Cardiac muscle cell (in vitro differentiated cells and primary cell): ENCODE measurements around the gene SWT1. TPM values are rescaled to one million over a fixed set of nuclear protein-coding genes. Genes with fewer than 3 reads are reported as not detected.

Source experiments
- DNase-seq, 2 donors: peaks; one replicate each; pipeline versions ENCODE4 v3.0.0 to v3.0.0-alpha.2; 2010 to 2017; ENCODE audit warnings: low read depth in 1 of 2, low spot score in 1 of 2
- H3K27ac ChIP-seq: fragments of 200-600 bp; sonication (generic); 2 replicates; pipeline ENCODE4 v1.5.1; 2016
- H3K27me3 ChIP-seq: fragments of 200-600 bp; sonication (generic); 2 replicates; pipeline ENCODE4 v1.6.0; 2016; ENCODE audit warnings: control low read depth
- H3K36me3 ChIP-seq: fragments of 200-600 bp; sonication (generic); 2 replicates; pipeline ENCODE4 v1.5.1; 2016; ENCODE audit warnings: control low read depth
- H3K4me1 ChIP-seq: fragments of 200-600 bp; sonication (generic); 2 replicates; pipeline ENCODE4 v1.8.1; 2017; ENCODE audit warnings: low read depth, mild to moderate bottlenecking, mixed run types
- H3K4me3 ChIP-seq: fragments of 200-600 bp; sonication (generic); 2 replicates; pipeline ENCODE4 v1.5.1; 2016; ENCODE audit warnings: mild to moderate bottlenecking
- H3K9me3 ChIP-seq: fragments of 200-600 bp; sonication (generic); 2 replicates; pipeline ENCODE4 v1.5.1; 2017; ENCODE audit warnings: low read depth, mild to moderate bottlenecking, control low read depth
- polyA plus RNA-seq: library from polyadenylated mRNA; unstranded; fragments of >200 nt; fragmentation: Nextera tagmentation; extraction: Ambion mirVana; gene quantifications from 2 replicates; pipeline ENCODE4 v1.2.1, GENCODE V29; 2016
- total RNA-seq: library from RNA; depleted of rRNA; stranded (reverse); fragments of >200 nt; gene quantifications from 2 replicates; pipeline ENCODE4 v1.2.3, GENCODE V29; 2016
- TF ChIP-seq, protein P1 (sequence below): IDR thresholded peaks from 2 replicates; pipeline ENCODE4 v1.5.1; 2012; ENCODE audit warnings: low read depth, mild to moderate bottlenecking, low read length

Gene SWT1
- total and polyA plus RNA-seq, 2 experiments from 2014 or later: 2.8 to 4.9 TPM

- Histone ChIP-seq H3K4me3 (no peak overlapping the region), H3K27me3 (no peaks in the 10 kb centered on the region), H3K9me3 (no peaks in the 10 kb centered on the region), H3K4me1 (no peaks in the 10 kb centered on the region), H3K27ac (no peak overlapping the region), H3K36me3 (no peaks in the 10 kb centered on the region)
- TF ChIP-seq, protein P1, sequence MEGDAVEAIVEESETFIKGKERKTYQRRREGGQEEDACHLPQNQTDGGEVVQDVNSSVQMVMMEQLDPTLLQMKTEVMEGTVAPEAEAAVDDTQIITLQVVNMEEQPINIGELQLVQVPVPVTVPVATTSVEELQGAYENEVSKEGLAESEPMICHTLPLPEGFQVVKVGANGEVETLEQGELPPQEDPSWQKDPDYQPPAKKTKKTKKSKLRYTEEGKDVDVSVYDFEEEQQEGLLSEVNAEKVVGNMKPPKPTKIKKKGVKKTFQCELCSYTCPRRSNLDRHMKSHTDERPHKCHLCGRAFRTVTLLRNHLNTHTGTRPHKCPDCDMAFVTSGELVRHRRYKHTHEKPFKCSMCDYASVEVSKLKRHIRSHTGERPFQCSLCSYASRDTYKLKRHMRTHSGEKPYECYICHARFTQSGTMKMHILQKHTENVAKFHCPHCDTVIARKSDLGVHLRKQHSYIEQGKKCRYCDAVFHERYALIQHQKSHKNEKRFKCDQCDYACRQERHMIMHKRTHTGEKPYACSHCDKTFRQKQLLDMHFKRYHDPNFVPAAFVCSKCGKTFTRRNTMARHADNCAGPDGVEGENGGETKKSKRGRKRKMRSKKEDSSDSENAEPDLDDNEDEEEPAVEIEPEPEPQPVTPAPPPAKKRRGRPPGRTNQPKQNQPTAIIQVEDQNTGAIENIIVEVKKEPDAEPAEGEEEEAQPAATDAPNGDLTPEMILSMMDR: no peak
- DNase-seq: no peak
Observed at GRCh38 chr1:185322636-185323035, 165.7 kb downstream of the SWT1 start.

GRCh38 chr1:185324118-185324517 lies 167.2 kb downstream of the SWT1 start:
- Histone ChIP-seq H3K36me3 (no peaks in the 10 kb centered on the region), H3K9me3 (no peaks in the 10 kb centered on the region)
- TF ChIP-seq, protein P1: no peak

DNA sequence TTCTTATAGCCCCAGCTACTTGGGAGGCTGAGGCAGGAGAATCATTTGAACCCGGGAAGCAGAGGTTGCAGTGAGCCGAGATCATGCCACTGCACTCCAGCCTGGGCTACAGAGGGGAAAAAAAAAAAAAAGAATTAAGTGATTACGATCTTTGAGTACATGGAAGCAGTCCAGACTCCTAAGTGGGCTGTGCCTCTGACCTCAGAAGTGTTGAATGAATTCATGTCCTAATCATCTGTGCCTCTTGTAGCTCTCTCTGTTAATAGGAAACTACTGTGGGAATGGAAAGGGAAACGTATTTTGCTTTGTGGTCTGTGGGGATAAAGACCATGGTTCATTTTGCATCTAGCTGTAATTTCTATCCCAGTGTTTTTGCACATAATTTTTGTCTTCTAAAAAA lies 168.4 kb downstream of the SWT1 start:
- H3K4me3 ChIP-seq: no peak overlapping the region
- peak in 1 of 2 donors; percentile 63 for DNase-seq
- TF ChIP-seq, protein P1: no peak

More at GRCh38 chr1:185324118-185324517, 167.2 kb downstream of the SWT1 start:
- Histone ChIP-seq H3K27ac (no peak overlapping the region), H3K27me3 (no peaks in the 10 kb centered on the region), H3K4me3 (no peak overlapping the region), H3K4me1 (no peaks in the 10 kb centered on the region)
- no peak for DNase-seq

GRCh38 chr1:185328255-185328654 lies 171.3 kb downstream of the SWT1 start:
- no peaks in the 10 kb centered on the region for H3K36me3 ChIP-seq
- TF ChIP-seq, protein P1: no peak
- no peak overlapping the region for H3K27ac ChIP-seq
- no peak for DNase-seq
- H3K4me1 ChIP-seq: no peaks in the 10 kb centered on the region
- no peak overlapping the region for H3K4me3 ChIP-seq
- no peaks in the 10 kb centered on the region for H3K27me3 ChIP-seq
- no peaks in the 10 kb centered on the region for H3K9me3 ChIP-seq

More for the DNA sequence above, 168.4 kb downstream of the SWT1 start:
- no peaks in the 10 kb centered on the region for H3K9me3 ChIP-seq
- no peaks in the 10 kb centered on the region for H3K4me1 ChIP-seq
- no peak overlapping the region for H3K27ac ChIP-seq
- H3K36me3 ChIP-seq: no peaks in the 10 kb centered on the region
- no peaks in the 10 kb centered on the region for H3K27me3 ChIP-seq

GRCh38 chr1:185334182-185334581 lies 177.2 kb downstream of the SWT1 start:
- no peaks in the 10 kb centered on the region for H3K4me1 ChIP-seq

More at GRCh38 chr1:185334182-185334581, 177.2 kb downstream of the SWT1 start:
- H3K27me3 ChIP-seq: no peaks in the 10 kb centered on the region
- TF ChIP-seq, protein P1: no peak
- H3K4me3 ChIP-seq: no peak overlapping the region
- H3K36me3 ChIP-seq: no peaks in the 10 kb centered on the region
- no peaks in the 10 kb centered on the region for H3K9me3 ChIP-seq
- no peak overlapping the region for H3K27ac ChIP-seq
- peak in 1 of 2 donors; percentile 28 for DNase-seq
